ENCODE data around the gene LRP5.
"Not testable (repeated sequence)": the region's sequence is repeated elsewhere in the genome, so short reads cannot be mapped to it uniquely, and the experiment has no call there.

The LRP5 gene

GRCh38 chr11:68413591-68413999 lies 101.2 kb downstream of the LRP5 start:
- no peak overlapping the region for H3K4me3 ChIP-seq (ENCODE audit: low read depth, low read length)

- no peak overlapping the region for H3K4me3 ChIP-seq (ENCODE audit: low read depth, low read length)
These were observed 102.3 kb downstream of the LRP5 start for GRCh38 chr11:68414496-68415221.

- H3K4me3 ChIP-seq (ENCODE audit: low read depth, low read length): no peak overlapping the region
These were observed 103.7 kb downstream of the LRP5 start for GRCh38 chr11:68416070-68416578.

GRCh38 chr11:68418648-68419047 lies 106.3 kb downstream of the LRP5 start:
- H3K4me3 ChIP-seq (ENCODE audit: low read depth, low read length): no peak overlapping the region

GRCh38 chr11:68420171-68420570 lies 107.8 kb downstream of the LRP5 start:
- H3K4me3 ChIP-seq (ENCODE audit: low read depth, low read length): no peak overlapping the region

GRCh38 chr11:68423481-68423880 lies 111.1 kb downstream of the LRP5 start:
- H3K4me3 ChIP-seq (ENCODE audit: low read depth, low read length): no peak overlapping the region

- H3K4me3 ChIP-seq (ENCODE audit: low read depth, low read length): no peak overlapping the region
These were observed 111.8 kb downstream of the LRP5 start for GRCh38 chr11:68424101-68424632.

GRCh38 chr11:68424981-68425865 lies 112.8 kb downstream of the LRP5 start:
- H3K4me3 ChIP-seq (ENCODE audit: low read depth, low read length): no peak overlapping the region

GRCh38 chr11:68425866-68426380 lies 113.5 kb downstream of the LRP5 start:
- no peak overlapping the region for H3K4me3 ChIP-seq (ENCODE audit: low read depth, low read length)

GRCh38 chr11:68429661-68430060 lies 117.3 kb downstream of the LRP5 start:
- no peak overlapping the region for H3K4me3 ChIP-seq (ENCODE audit: low read depth, low read length)

- no peak overlapping the region for H3K4me3 ChIP-seq (ENCODE audit: low read depth, low read length)
These were observed 118.0 kb downstream of the LRP5 start for GRCh38 chr11:68430384-68430783.

- no peak overlapping the region for H3K4me3 ChIP-seq (ENCODE audit: low read depth, low read length)
These were observed 118.4 kb downstream of the LRP5 start for GRCh38 chr11:68430801-68431200.

GRCh38 chr11:68431984-68432645 lies 119.7 kb downstream of the LRP5 start:
- H3K4me3 ChIP-seq (ENCODE audit: low read depth, low read length): no peak overlapping the region

GRCh38 chr11:68432874-68433273 lies 120.5 kb downstream of the LRP5 start:
- H3K4me3 ChIP-seq (ENCODE audit: low read depth, low read length): no peak overlapping the region

- no peak overlapping the region for H3K4me3 ChIP-seq (ENCODE audit: low read depth, low read length)
These were observed 121.2 kb downstream of the LRP5 start for GRCh38 chr11:68433541-68433940.

- H3K4me3 ChIP-seq (ENCODE audit: low read depth, low read length): not testable (repeated sequence)
These were observed 121.8 kb downstream of the LRP5 start for GRCh38 chr11:68434159-68434558.

- H3K4me3 ChIP-seq (ENCODE audit: low read depth, low read length): no peak overlapping the region
These were observed 123.9 kb downstream of the LRP5 start for GRCh38 chr11:68436162-68436888.

- H3K4me3 ChIP-seq (ENCODE audit: low read depth, low read length): no peak overlapping the region
These were observed 124.9 kb downstream of the LRP5 start for GRCh38 chr11:68436985-68437926.

Data from iPS-11a (cell line).